Rectal smooth muscle tissue (tissue), 1 donor: ENCODE results near the gene DLX4.

Experiments used
- H3K27ac ChIP-seq: one replicate; pipeline ENCODE4 v1.7.0; 2013; ENCODE audit warnings: low read depth, low read length, inconsistent platforms
- H3K27me3 ChIP-seq: one replicate; pipeline ENCODE4 v1.7.0; 2013; ENCODE audit warnings: low read length; ENCODE audit not compliant: control insufficient read depth, insufficient read depth
- H3K36me3 ChIP-seq: one replicate; pipeline ENCODE4 v1.7.0; 2013; ENCODE audit warnings: low read length; ENCODE audit not compliant: control insufficient read depth, insufficient read depth
- H3K4me1 ChIP-seq: one replicate; pipeline ENCODE4 v1.7.0; 2013; ENCODE audit warnings: low read length; ENCODE audit not compliant: control insufficient read depth, insufficient read depth
- H3K4me3 ChIP-seq: one replicate; pipeline ENCODE4 v1.7.0; 2013; ENCODE audit warnings: low read length
- H3K9ac ChIP-seq: one replicate; pipeline ENCODE4 v1.7.0; 2013; ENCODE audit warnings: low read length

Gene DLX4

DNA sequence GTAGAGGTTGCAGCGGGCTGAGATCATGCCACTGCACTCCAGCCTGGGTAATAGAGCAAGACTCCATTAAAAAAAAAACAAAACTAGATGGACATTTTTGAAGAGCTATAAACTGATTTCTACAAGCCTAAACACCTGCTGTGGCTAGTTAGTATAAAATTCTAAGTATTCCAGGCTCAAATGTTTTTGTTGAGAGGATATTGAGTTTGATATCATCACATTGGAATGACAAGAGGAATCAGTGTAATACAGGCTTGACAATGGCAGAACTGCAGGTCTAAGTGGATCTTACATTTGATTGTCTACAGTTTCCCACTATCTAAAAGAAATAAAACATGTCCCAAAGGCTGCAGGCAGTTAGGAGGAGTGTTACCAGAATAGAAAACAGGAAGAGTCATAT lies 49.9 kb downstream of the DLX4 start:
- no peak overlapping the region for H3K9ac ChIP-seq
- H3K27ac ChIP-seq, result no peak overlapping the region
- H3K4me3 ChIP-seq, result no peak overlapping the region

DNA sequence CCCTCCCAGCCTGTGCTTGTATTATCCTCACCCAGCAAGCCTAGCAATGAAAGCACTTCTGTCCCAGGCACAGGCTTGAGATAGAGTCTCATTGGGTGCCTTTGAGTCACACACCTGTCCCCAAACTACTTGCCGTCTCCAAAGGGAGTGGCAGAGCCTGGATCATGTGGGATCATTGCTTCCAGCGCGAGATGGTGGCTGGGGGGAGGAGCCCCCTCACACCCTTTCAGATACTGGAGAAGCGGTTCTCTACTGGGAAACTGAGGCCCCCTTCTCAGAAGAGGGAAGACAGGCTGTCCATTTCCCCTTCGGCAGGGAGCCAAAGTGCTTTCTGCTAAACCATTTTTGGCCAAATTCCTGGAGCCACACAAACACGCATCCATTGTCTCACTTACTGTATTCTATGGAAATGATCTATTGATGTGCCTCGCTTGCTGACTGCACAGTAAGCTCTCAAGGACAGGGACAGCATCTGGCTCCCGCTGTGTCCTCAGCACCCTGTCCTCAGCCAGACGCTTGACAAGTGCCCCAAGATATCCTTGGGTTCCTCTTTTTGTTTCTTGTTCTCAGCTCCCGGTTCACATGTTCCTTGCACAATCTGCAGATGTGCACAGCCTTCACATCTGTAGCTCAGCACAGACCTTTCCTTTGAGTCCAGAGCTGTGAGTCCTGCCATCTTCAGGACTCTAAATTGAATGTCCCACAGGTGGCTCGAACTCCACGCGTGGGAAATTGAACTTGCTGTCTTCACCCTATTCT lies 52.0 kb downstream of the DLX4 start:
- Histone ChIP-seq H3K27me3 (no peaks in the 10 kb centered on the region), H3K4me1 (no peaks in the 10 kb centered on the region), H3K9ac (no peak overlapping the region), H3K36me3 (no peaks in the 10 kb centered on the region), H3K27ac (no peak overlapping the region), H3K4me3 (no peak overlapping the region)

More for the DNA sequence above, 49.9 kb downstream of the DLX4 start:
- H3K27me3 ChIP-seq, result no peaks in the 10 kb centered on the region
- H3K36me3 ChIP-seq, result no peaks in the 10 kb centered on the region
- H3K4me1 ChIP-seq, result no peaks in the 10 kb centered on the region

DNA sequence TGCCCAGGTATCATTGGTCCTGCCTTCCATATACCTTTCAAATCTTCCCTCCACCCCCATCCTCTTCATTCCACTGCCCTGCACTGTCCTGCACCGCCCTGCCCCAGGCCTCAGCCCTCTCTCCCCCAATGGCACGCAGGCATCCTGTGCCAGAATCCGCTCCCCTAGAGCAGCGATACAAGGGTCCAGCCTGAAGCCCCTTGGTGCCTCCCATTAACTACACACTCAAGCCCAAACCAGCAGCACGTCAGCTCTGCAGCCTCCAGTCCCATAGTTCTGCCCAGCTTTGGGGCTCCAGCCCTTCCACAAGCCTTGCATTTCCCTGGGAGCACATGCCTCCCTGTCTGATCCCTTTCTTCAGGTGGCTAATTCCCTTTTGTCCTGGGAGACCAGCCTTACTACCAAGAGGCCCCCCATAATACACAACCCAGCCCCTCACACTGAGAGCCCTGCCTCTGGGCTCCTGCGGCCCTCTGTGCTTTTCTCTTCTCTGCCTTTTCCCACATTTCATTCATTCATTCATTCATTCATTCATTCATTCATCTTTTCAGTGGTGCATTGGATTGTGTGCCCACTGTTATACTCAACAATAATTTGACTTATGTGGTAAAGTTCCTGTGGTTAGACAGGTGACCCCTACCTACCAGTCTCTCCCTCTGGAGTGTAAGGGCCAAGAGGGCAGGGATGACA lies 52.8 kb downstream of the DLX4 start:
- Histone ChIP-seq H3K27ac (no peak overlapping the region), H3K9ac (no peak overlapping the region), H3K27me3 (peaks cover 2% of the 10 kb centered on the region), H3K4me3 (no peak overlapping the region), H3K4me1 (no peaks in the 10 kb centered on the region), H3K36me3 (no peaks in the 10 kb centered on the region)

- Histone ChIP-seq H3K36me3 (no peaks in the 10 kb centered on the region), H3K27me3 (peaks cover 2% of the 10 kb centered on the region), H3K9ac (no peak overlapping the region), H3K4me1 (peaks cover 7% of the 10 kb centered on the region), H3K4me3 (no peak overlapping the region), H3K27ac (no peak overlapping the region)
Observed at GRCh38 chr17:50022463-50023130, 53.6 kb downstream of the DLX4 start.

DNA sequence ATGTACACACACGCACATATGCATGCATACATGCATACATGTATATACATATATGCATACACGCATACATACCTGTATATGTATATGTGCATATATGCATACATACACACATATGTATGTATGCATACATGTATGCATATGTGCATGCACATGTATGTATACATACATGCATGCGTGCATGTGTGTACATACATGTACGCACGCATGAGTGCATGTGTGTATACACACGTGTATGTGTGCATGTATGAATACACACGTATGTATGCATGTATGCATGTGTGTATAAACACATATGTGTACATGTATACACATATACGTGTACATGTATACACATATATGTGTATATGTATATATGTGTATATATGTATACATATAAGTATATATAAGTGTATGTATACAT lies 54.5 kb downstream of the DLX4 start:
- H3K27me3 ChIP-seq, result peaks cover 2% of the 10 kb centered on the region
- H3K4me3 ChIP-seq, result no peak overlapping the region
- no peaks in the 10 kb centered on the region for H3K36me3 ChIP-seq
- peaks cover 7% of the 10 kb centered on the region for H3K4me1 ChIP-seq
- H3K27ac ChIP-seq, result no peak overlapping the region
- no peak overlapping the region for H3K9ac ChIP-seq
